CD14-positive monocyte (primary cell): ENCODE data around the gene ZFHX2. TPM values are rescaled to one million over a fixed set of nuclear protein-coding genes. Genes with fewer than 3 reads are reported as not detected.

Source experiments
- DNase-seq, 3 donors: peaks; one replicate each; pipeline ENCODE4 v3.0.0-alpha.2; 2011 to 2022
- H2AFZ ChIP-seq: 2 replicates; pipeline ENCODE4 v1.6.0; 2012; ENCODE audit warnings: mild to moderate bottlenecking, low read depth, low read length, inconsistent platforms; ENCODE audit not compliant: insufficient read depth, poor library complexity, severe bottlenecking
- H3K27ac ChIP-seq, 2 donors: 1 replicate in 1 of 2; 2 replicates in 1 of 2; pipeline ENCODE4 v1.5.1; 2012 to 2013; ENCODE audit warnings: low read length in 2 of 2, control low read depth in 1 of 2, inconsistent platforms in 1 of 2, low read depth in 1 of 2, mild to moderate bottlenecking in 1 of 2
- H3K27me3 ChIP-seq, 2 donors: one replicate each; pipeline versions ENCODE4 v1.6.0 to v1.6.1; 2011 to 2013; ENCODE audit warnings: low read length in 2 of 2; ENCODE audit not compliant: control insufficient read depth in 2 of 2, insufficient read depth in 2 of 2
- H3K36me3 ChIP-seq, 2 donors: replicated peaks in 1 of 2; 1 replicate in 1 of 2; 2 replicates in 1 of 2; pipeline versions ENCODE4 v1.5.1 to v1.6.1; 2012 to 2013; ENCODE audit warnings: low read length in 2 of 2, control low read depth in 1 of 2, inconsistent platforms in 1 of 2, mild to moderate bottlenecking in 1 of 2; ENCODE audit not compliant: insufficient read depth in 2 of 2, control insufficient read depth in 1 of 2
- H3K4me1 ChIP-seq, 2 donors: 1 replicate in 1 of 2; 2 replicates in 1 of 2; pipeline versions ENCODE4 v1.5.1 to v1.6.1; 2012 to 2013; ENCODE audit warnings: low read length in 2 of 2, control low read depth in 1 of 2, inconsistent platforms in 1 of 2, mild to moderate bottlenecking in 1 of 2, moderate library complexity in 1 of 2; ENCODE audit not compliant: insufficient read depth in 2 of 2, control insufficient read depth in 1 of 2
- H3K4me2 ChIP-seq: replicated peaks from 2 replicates; pipeline ENCODE3; 2012; ENCODE audit warnings: low read length, moderate library complexity, mild to moderate bottlenecking; ENCODE audit not compliant: poor library complexity, severe bottlenecking; ENCODE audit errors: extremely low read depth
- H3K4me3 ChIP-seq, 3 experiments: fragments of 200-600 bp in 1 of 3; sonication (generic) in 1 of 3; replicated peaks in 1 of 3; 1 replicate in 2 of 3; 2 replicates in 1 of 3; pipeline ENCODE4 v1.5.1; 2011 to 2013; ENCODE audit warnings: low read length in 3 of 3, mild to moderate bottlenecking in 3 of 3, control low read depth in 2 of 3, low read depth in 2 of 3, inconsistent platforms in 1 of 3, moderate library complexity in 1 of 3
- H3K79me2 ChIP-seq: 2 replicates; pipeline ENCODE4 v1.6.0; 2012; ENCODE audit warnings: mild to moderate bottlenecking, control low read depth, inconsistent platforms, low read length, moderate library complexity; ENCODE audit not compliant: insufficient read depth
- H3K9ac ChIP-seq: 2 replicates; pipeline ENCODE4 v1.6.0; 2017; ENCODE audit warnings: low read length, mild to moderate bottlenecking; ENCODE audit not compliant: insufficient read depth, poor library complexity, severe bottlenecking
- H3K9me3 ChIP-seq, 2 donors: replicated peaks in 1 of 2; 1 replicate in 1 of 2; 2 replicates in 1 of 2; pipeline versions ENCODE4 v1.5.1 to v1.6.1; 2012 to 2013; ENCODE audit warnings: low read length in 2 of 2, control low read depth in 1 of 2; ENCODE audit not compliant: control insufficient read depth in 1 of 2, insufficient read depth in 1 of 2
- H4K20me1 ChIP-seq: 2 replicates; pipeline ENCODE4 v1.6.0; 2012; ENCODE audit warnings: mild to moderate bottlenecking, low read length, control low read depth, moderate library complexity; ENCODE audit not compliant: insufficient read depth
- H3K27ac Mint-ChIP-seq, 7 donors: one replicate each; pipeline ENCODE4 v1.8.0; 2020; ENCODE audit warnings: mild to moderate bottlenecking in 7 of 7, mixed read lengths in 7 of 7, moderate library complexity in 6 of 7, inconsistent platforms in 2 of 7
- H3K27me3 Mint-ChIP-seq, 3 donors: one replicate each; pipeline ENCODE4 v1.8.0; 2021 to 2022; ENCODE audit warnings: low read depth in 3 of 3, mild to moderate bottlenecking in 3 of 3, mixed read lengths in 3 of 3, moderate library complexity in 3 of 3, inconsistent platforms in 1 of 3
- H3K36me3 Mint-ChIP-seq, 2 donors: one replicate each; pipeline ENCODE4 v1.8.0; 2020; ENCODE audit warnings: mixed read lengths in 2 of 2, inconsistent platforms in 1 of 2, mild to moderate bottlenecking in 1 of 2
- H3K4me1 Mint-ChIP-seq: one replicate; pipeline ENCODE4 v1.8.0; 2020; ENCODE audit warnings: mild to moderate bottlenecking, mixed read lengths
- H3K4me3 Mint-ChIP-seq, 2 donors: one replicate each; pipeline ENCODE4 v1.8.0; 2020; ENCODE audit warnings: mild to moderate bottlenecking in 2 of 2, mixed read lengths in 2 of 2, moderate library complexity in 1 of 2
- H3K9me3 Mint-ChIP-seq, 7 donors: one replicate each; pipeline ENCODE4 v1.8.0; 2020 to 2022; ENCODE audit warnings: mixed read lengths in 7 of 7, mild to moderate bottlenecking in 6 of 7, moderate library complexity in 6 of 7, inconsistent platforms in 2 of 7
- WGBS: methylation state at CpG from one replicate; pipeline ENCODE4 v1.1.5; 2013; ENCODE audit warnings: missing lambda C conversion rate; ENCODE audit not compliant: insufficient coverage; 5-methylcytosine and 5-hydroxymethylcytosine counted together
- intact Hi-C, 2 donors: fragments of 100-400 bp; cut with micrococcal nuclease; formaldehyde crosslinking; loops; one replicate each; pipeline versions ENCODE4 v1.15.0 to v1.15.1; 2023
- polyA plus RNA-seq, 3 donors: library from polyadenylated mRNA; depleted of rRNA in 1 of 3; unstranded in 2 of 3; stranded (reverse) in 1 of 3; fragments of 300-500 nt in 2 of 3; fragments of >200 nt in 1 of 3; fragmentation: Illumina TruSeq in 2 of 3; gene quantifications; 1 replicate in 2 of 3; 2 replicates in 1 of 3; pipeline ENCODE4 v1.2.3, GENCODE V29; 2012 to 2021
- TF ChIP-seq, protein P1 (sequence below): fragments of 200-600 bp; IDR thresholded peaks from one replicate; pipeline ENCODE4 v1.8.0; 2022; ENCODE audit warnings: antibody characterized with exemption, mild to moderate bottlenecking

The ZFHX2 gene
- polyA plus RNA-seq, 3 donors = 0.01 to 0.07 TPM; not detected in 1

DNA sequence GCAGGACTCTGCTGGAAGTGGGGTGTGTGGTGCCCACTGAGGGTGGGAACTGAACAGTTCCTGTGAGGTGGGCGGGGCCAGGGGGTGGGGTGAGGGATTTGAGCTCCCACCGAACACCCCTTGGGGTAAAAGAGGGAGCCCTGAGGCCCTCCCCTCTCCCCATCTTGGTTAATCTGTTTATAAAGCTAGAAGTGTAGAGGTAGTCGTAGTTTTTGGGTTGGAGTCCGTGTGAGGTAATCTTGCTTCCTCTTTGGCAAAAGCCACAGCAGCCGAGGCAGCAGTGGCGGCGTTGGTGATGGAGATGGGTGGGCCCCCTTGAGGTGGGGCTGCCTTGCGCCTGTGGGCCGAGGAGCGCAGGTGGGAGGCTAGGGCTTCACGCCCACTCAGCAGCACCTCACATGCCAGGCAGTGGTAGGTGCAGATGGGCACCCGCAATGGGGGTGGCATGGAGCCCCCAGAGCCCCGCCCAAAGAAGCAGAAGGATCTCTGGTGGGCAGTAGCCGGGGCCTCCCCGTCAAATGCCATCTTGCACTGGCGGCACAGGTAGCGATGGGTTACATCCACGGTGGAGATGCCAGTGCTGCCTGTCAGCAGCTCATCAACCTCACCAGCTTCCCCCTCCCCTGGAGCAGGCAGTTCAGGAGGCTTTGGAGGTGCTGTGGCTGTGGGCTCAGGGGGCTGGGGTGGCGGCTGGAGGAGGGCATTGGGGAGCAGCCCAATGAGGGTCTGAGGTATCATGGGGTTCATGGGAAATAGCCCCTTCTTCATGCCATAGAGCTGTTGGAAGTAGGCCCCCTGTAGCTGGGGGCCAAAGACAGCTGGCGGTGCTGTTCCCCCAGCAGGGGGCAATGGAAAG lies 29.6 kb downstream of the ZFHX2 start:
- Mint-ChIP-seq H3K4me3 (peak overlapping the region in 1 of 2 donors; percentile 74), H3K27me3 (peaks cover 0 to 6% (median 2%) of the 10 kb centered on the region in 3 donors), H3K4me1 (peaks cover 15% of the 10 kb centered on the region), H3K27ac (peak overlapping the region in 1 of 7 donors; percentile 42), H3K36me3 (no peaks in the 10 kb centered on the region), H3K9me3 (no peaks in the 10 kb centered on the region)
- TF ChIP-seq, protein P1, sequence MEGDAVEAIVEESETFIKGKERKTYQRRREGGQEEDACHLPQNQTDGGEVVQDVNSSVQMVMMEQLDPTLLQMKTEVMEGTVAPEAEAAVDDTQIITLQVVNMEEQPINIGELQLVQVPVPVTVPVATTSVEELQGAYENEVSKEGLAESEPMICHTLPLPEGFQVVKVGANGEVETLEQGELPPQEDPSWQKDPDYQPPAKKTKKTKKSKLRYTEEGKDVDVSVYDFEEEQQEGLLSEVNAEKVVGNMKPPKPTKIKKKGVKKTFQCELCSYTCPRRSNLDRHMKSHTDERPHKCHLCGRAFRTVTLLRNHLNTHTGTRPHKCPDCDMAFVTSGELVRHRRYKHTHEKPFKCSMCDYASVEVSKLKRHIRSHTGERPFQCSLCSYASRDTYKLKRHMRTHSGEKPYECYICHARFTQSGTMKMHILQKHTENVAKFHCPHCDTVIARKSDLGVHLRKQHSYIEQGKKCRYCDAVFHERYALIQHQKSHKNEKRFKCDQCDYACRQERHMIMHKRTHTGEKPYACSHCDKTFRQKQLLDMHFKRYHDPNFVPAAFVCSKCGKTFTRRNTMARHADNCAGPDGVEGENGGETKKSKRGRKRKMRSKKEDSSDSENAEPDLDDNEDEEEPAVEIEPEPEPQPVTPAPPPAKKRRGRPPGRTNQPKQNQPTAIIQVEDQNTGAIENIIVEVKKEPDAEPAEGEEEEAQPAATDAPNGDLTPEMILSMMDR = no peak
- Histone ChIP-seq H3K27ac (no peak overlapping the region), H4K20me1 (no peaks in the 10 kb centered on the region), H3K9ac (no peak overlapping the region), H3K4me1 (peaks cover 14 to 18% of the 10 kb centered on the region in 2 donors), H3K4me2 (peak overlapping the region; percentile 5), H3K9me3 (no peaks in the 10 kb centered on the region), H2AFZ (no peak overlapping the region), H3K79me2 (no peaks in the 10 kb centered on the region), H3K4me3 (peak overlapping the region in 1 of 3 experiments; percentile 2), H3K36me3 (no peaks in the 10 kb centered on the region), H3K27me3 (no peaks in the 10 kb centered on the region)
- 56% methylated on average over 11 of the region's 20 CpGs for WGBS
- intact Hi-C loops = no loop called here
- DNase-seq = no peak

DNA sequence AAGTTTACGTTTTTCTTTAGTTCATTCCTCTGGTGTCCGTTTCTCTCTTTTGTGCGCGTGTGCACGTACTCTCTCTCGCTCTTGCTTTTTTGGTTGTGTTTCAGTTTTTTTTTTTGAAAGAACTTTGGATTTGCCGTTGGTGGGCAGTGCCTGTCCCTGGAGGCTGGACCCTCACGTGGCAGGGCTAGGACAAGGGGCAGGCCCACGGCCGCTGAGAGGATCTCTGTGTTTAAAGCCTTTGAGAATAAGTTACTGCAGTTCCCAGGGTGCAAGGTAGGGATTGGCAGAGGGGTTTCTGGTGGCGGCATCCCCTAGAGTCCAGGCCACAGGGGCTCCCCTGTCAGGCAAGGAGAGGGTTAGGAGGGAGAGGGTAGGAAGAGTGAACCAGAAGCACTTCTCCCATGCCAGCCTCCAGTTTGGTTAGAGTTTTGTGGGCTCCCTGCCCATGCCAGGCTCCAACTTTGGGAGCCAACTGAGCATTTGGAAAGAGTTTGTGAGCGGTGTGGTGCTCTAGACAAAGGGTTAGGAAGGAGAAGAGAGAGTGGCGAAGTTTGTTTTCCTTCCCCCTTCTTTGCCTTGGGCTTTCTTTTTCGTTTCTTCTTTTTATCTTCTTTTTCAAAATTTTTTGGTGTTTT lies 30.5 kb downstream of the ZFHX2 start:
- Mint-ChIP-seq H3K27me3 (peaks cover 0 to 4% (median 2%) of the 10 kb centered on the region in 3 donors), H3K27ac (peak overlapping the region in 3 of 7 donors; percentile 6 to 79 (median 72)), H3K4me3 (peak overlapping the region in 1 of 2 donors; percentile 74), H3K4me1 (peaks cover 15% of the 10 kb centered on the region), H3K36me3 (no peaks in the 10 kb centered on the region), H3K9me3 (no peaks in the 10 kb centered on the region)
- Histone ChIP-seq H3K4me1 (peaks cover 14 to 18% of the 10 kb centered on the region in 2 donors), H3K4me2 (no peak overlapping the region), H3K36me3 (no peaks in the 10 kb centered on the region), H3K79me2 (no peaks in the 10 kb centered on the region), H2AFZ (no peak overlapping the region), H3K27ac (no peak overlapping the region), H4K20me1 (no peaks in the 10 kb centered on the region), H3K27me3 (no peaks in the 10 kb centered on the region), H3K9me3 (no peaks in the 10 kb centered on the region), H3K4me3 (peak overlapping the region in 1 of 3 experiments; percentile 2), H3K9ac (no peak overlapping the region)
- intact Hi-C loops = no loop called here
- WGBS = 94% methylated on average over 7 of the region's 14 CpGs
- no peak for DNase-seq
- TF ChIP-seq, protein P1 = no peak
